HG03342 (cell line): ENCODE measurements around the gene GTF3C4.

ENCODE experiments used
- ATAC-seq: cut with Tn5 transposase; IDR thresholded peaks from one replicate; pipeline ENCODE4 v1.9.1; 2021; ENCODE audit warnings: mild to moderate bottlenecking, moderate library complexity; ENCODE audit not compliant: unreplicated experiment

GTF3C4 gene

GRCh38 chr9:132647355-132647754, 22.9 kb upstream of the GTF3C4 start:
- ATAC-seq, result no peak

GRCh38 chr9:132647806-132648205, 22.5 kb upstream of the GTF3C4 start:
- ATAC-seq, result no peak

- no peak for ATAC-seq
Observed at GRCh38 chr9:132648283-132648682, 22.0 kb upstream of the GTF3C4 start.

- ATAC-seq, result no peak
Observed at GRCh38 chr9:132648685-132649084, 21.6 kb upstream of the GTF3C4 start.

GRCh38 chr9:132651259-132651658, 19.0 kb upstream of the GTF3C4 start:
- no peak for ATAC-seq

- no peak for ATAC-seq
Observed at GRCh38 chr9:132656299-132656698, 14.0 kb upstream of the GTF3C4 start.

GRCh38 chr9:132662152-132662945, 7.9 kb upstream of the GTF3C4 start:
- ATAC-seq, result no peak

GRCh38 chr9:132663117-132663516, 7.1 kb upstream of the GTF3C4 start:
- no peak for ATAC-seq

GRCh38 chr9:132663851-132664250, 6.4 kb upstream of the GTF3C4 start:
- ATAC-seq, result no peak

- ATAC-seq, result no peak
Observed at GRCh38 chr9:132669319-132669697, 956 bp upstream of the GTF3C4 start.

GRCh38 chr9:132669698-132670456, 387 bp upstream of the GTF3C4 start, which contains the start of gene DDX31:
TSS of gene DDX31 (minus strand) at chr9:132669983. CDS start at chr9:132669934, 49 bp downstream.
- peak; percentile 71 for ATAC-seq

- no peak for ATAC-seq
Observed at GRCh38 chr9:132671620-132672412, 1.6 kb downstream of the GTF3C4 start.

GRCh38 chr9:132672413-132672690, 2.1 kb downstream of the GTF3C4 start:
- no peak for ATAC-seq

- ATAC-seq, result no peak
Observed at GRCh38 chr9:132673355-132673754, 3.1 kb downstream of the GTF3C4 start.

- no peak for ATAC-seq
Observed at GRCh38 chr9:132674485-132674884, 4.2 kb downstream of the GTF3C4 start.

GRCh38 chr9:132677976-132678375, 7.7 kb downstream of the GTF3C4 start:
- no peak for ATAC-seq

- ATAC-seq, result no peak
Observed at GRCh38 chr9:132679946-132680625, 9.8 kb downstream of the GTF3C4 start.

- no peak for ATAC-seq
Observed at GRCh38 chr9:132681561-132681960, 11.3 kb downstream of the GTF3C4 start.

- no peak for ATAC-seq
Observed at GRCh38 chr9:132683873-132684272, 13.6 kb downstream of the GTF3C4 start.

GRCh38 chr9:132690696-132691095, 20.4 kb downstream of the GTF3C4 start:
- no peak for ATAC-seq

- no peak for ATAC-seq
Observed at GRCh38 chr9:132694144-132694543, 23.9 kb downstream of the GTF3C4 start.
